Measurements from ENCODE around the gene ATF6. TPM values are rescaled to one million over a fixed set of nuclear protein-coding genes. Genes with fewer than 3 reads are reported as not detected.
"Not testable (repeated sequence)": the region's sequence is repeated elsewhere in the genome, so short reads cannot be mapped to it uniquely, and the experiment has no call there.

The ATF6 gene
- total RNA-seq (2014; rRNA removed; shearing (Covaris generic)): 6.2 and 7.3 TPM in 2 replicates

- DNase-seq (ENCODE audit: low spot score): peak; percentile 87
Measured at GRCh38 chr1:161766102-161766981, at the start of gene ATF6. Gene ATF6, plus strand, starts transcription at chr1:161766320. Its CDS starts 41 bp downstream, at chr1:161766361.

DNA sequence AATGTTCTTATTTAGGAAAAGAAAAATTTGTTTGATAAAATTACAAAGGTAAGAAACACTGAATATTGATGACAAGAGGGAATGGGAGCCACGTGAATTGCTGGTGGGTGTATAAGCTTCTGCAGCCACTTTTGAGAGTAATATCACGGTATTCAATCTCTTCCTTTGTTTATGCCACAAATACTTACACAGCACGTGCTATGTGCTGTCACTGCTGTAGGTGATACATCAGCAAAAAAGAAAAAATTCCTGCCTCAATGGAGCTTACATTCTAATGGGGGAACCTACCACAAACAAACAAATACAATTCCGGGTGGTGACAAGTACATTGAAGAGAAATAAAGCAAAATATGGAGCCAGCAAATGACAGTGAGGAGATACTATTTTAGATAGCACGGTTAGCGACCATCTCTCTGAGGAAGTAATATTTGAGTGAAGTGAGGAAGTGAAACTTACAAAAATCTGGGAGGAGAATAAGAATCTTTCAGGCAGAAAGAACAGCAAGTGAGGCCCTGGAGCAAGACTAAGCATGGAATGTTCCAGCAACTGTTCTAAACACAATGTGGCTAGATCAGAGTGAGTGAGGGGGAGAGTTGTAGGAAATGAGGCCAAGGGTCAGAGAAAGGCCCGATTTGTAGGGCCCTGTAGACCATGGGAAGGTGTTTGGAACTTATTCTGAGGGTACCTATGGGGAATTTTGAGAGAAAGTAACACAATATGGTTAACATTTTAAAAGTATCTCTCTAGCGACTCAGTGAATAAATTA, 47.4 kb upstream of the ATF6 start:
- no peak for DNase-seq (ENCODE audit: low spot score)

GRCh38 chr1:161719325-161719611, 46.9 kb upstream of the ATF6 start:
- no peak for DNase-seq (ENCODE audit: low spot score)

- no peak for DNase-seq (ENCODE audit: low spot score)
Measured at GRCh38 chr1:161720422-161720821, 45.7 kb upstream of the ATF6 start.

DNA sequence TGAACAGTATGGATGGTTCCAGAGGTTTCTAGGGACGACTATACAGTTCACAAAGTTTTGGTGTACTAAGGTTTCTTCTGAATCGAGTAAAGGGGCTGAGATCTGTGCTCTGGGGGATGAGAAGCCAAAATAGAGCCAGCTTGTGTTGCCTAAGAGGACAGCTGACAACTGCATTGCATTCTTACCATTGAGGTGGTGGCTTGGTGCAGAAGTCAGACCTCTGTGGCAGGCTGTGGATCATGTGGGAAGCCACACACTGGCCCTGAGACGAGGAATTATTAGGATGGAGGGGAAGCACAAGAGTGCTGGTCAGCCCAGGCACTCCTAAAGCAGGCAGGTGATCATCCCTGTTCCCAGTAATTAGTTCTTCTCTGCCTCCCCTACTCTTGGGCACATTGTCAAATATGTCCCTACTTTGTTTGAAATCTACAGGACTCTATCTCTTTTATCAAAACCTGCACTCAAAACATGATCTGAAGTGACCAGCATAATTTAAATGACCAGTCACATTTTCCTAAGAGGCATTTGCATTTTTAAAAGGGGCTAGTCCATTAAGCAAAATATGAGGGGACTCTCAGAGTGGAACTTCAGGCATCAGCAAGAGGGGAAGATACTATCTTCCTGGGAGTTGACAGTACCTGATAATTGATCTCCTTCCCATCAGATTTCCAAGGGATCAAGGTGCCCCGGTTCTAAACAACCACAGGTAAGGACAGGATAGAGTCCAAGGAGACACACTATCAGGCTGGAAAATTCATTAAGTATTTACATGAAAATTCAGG, 45.0 kb upstream of the ATF6 start, which contains the start of gene FCRLB:
Gene FCRLB, plus strand, starts transcription at position 589 of the 782 bp plus-strand sequence. CDS start 1,129 bp downstream, outside the sequence.
- no peak for DNase-seq (ENCODE audit: low spot score)

DNA sequence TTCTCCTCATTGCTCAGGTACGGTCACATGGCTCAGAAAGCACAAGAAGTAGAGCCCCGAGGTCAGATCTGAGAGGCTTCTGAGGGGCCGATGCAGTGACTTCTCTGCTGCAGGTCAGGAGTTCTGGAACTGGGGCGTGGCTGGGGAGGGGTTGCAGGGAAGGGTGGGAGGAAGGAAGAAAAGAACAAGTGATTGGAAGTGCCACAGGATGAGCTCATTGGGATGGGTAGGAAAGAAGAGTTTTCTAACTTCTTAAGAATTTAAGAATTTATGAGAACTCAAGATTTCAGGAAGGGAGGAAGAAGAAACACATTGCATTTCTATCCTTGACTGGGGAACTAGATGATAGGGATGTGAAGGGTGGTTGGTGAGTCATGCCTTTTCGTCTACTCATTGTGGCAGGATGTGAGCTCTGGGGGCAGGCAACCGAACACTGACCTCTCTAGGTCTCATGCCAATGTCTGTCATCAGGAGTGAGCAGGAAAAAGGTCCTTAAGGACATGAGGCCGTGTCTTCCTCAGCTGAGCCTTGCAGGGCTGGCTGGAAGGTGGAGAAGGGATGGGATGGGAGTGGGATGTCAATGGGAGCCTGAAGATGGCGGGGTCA, 44.3 kb upstream of the ATF6 start:
- no peak for DNase-seq (ENCODE audit: low spot score)

GRCh38 chr1:161722406-161722805, 43.7 kb upstream of the ATF6 start:
- no peak for DNase-seq (ENCODE audit: low spot score)

- DNase-seq (ENCODE audit: low spot score): peak; percentile 79
Measured at GRCh38 chr1:161723459-161724141, 42.5 kb upstream of the ATF6 start.

DNA sequence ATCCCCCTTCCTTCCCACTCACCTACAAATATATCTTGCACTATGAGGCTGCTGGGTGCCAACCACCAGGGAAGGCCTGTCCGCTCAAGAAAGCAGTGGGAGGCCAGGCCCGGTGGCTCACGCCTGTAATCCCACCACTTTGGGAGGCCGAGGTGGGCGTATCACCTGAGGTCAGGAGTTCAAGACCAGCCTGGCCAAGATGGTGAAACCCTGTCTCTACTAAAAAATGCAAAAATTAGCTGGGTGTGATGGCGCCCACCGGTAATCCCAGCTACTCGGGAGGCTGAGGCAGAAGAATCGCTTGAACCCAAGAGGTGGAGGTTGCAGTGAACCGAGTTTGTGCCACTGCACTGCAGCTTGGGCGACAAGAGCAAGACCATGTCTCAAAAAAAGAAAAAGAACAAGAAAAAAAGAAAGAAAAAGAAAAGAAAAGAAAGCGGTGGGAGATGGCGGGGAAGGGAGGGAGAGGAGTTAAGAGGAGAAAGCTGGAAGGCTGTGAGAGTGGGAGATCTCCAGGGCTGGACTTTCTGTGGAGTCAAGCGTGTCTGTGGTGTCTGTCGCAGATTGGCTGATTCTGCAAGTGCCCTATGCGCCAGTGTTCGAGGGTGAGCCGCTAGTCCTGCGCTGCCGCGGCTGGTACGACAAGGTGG, 40.7 kb upstream of the ATF6 start:
- not testable (repeated sequence) for DNase-seq (ENCODE audit: low spot score)

DNA sequence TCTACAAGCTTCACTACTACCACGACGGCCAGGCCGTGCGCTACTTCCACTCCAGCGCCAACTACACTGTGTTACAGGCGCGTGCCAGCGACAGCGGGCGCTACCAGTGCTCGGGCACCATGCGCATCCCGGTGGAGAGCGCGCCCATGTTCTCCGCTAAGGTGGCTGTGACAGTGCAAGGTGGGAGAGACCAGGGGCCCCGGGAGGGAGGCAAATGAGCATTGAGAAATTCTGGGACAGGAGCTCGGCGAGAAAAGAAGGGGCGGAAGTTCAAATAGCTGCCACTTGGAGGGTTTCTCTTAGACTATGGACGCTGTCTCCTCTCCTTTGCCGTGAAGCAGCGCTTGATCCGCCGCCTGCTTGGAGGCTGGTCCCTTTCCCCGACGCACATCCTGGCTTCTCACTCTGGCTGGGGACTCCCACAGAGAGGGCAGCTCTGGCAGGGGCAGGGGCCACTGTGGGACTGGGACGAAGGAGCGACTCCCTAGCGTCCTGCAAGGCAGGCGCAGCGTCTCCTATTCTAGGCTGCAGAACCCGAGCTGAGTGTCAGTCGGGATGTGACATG, 40.1 kb upstream of the ATF6 start:
- peak; percentile 47 for DNase-seq (ENCODE audit: low spot score)

DNA sequence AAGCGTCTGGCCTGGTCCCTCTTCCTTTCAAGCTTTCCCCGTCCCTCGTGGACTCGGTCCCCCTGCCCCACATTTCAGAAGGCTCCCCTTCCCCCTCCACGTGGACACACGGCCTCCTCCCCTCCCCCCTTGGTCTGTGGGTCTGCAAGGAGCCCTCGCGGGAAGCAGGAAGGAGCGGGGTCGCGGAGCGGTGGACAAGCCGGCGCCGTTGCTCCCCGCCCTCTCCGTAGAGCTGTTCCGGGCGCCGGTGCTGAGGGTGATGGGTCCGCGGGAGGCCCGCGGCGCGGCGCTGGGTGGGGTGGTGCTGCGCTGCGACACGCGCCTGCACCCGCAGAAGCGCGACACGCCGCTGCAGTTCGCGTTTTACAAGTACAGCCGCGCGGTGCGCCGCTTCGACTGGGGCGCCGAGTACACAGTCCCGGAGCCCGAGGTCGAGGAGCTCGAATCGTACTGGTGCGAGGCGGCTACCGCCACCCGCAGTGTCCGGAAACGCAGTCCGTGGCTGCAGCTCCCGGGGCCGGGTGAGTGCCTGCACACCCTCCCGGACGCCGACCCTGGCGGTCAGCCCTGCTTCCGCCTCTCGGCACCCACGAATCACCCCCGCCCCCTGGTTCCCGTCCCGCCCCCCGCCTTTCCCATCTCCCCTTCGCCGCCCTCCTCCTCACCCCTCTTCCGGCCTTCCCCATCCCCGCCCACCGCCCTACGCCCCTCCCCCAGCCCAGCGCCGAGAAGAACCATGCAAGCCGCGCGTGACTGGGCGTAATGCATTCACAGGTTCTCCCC, 39.5 kb upstream of the ATF6 start:
- DNase-seq (ENCODE audit: low spot score): peak; percentile 59

GRCh38 chr1:161727256-161727924, 38.7 kb upstream of the ATF6 start:
- no peak for DNase-seq (ENCODE audit: low spot score)

DNA sequence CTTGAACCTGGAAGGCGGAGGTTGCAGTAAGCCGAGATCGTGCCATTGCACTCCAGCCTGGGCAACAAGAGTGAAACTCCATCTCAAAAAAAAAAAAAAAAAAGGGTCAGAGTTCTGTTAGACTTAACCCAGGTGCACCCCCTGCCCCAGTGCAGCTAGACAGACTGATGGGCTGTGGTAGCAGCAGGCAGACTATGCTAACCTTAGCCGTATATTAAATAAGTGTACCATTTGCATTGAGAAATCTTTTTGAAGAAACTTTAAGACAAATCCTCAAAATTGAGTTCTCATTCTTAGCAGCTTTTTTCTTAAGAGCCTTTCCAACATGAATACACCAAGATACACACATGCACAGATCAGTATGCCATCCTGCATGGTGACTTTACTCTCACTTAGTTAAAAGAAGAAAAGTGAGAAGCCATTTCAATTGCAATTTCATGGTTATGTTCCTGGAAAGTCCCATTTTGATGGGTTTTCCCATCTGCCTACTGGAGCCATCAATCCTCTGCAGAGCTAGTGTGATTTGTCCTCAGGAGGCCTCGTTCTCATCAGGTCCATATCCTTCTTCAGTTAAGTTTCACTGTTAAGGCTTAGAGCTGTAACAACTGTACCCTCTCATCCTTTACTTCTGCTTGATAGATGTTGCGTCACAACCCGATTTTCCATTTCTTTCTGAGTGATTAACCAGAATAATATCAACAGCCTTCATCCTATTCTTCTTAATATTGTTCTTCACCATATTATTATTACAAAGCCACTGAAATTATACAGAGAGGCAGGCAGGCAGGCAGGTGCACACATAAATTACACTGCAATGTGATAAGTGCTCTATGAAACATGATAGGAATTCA, 37.5 kb upstream of the ATF6 start:
- DNase-seq (ENCODE audit: low spot score): no peak

- no peak for DNase-seq (ENCODE audit: low spot score)
Measured at GRCh38 chr1:161730050-161730564, 36.0 kb upstream of the ATF6 start.

GRCh38 chr1:161731241-161731640, 34.9 kb upstream of the ATF6 start:
- no peak for DNase-seq (ENCODE audit: low spot score)

DNA sequence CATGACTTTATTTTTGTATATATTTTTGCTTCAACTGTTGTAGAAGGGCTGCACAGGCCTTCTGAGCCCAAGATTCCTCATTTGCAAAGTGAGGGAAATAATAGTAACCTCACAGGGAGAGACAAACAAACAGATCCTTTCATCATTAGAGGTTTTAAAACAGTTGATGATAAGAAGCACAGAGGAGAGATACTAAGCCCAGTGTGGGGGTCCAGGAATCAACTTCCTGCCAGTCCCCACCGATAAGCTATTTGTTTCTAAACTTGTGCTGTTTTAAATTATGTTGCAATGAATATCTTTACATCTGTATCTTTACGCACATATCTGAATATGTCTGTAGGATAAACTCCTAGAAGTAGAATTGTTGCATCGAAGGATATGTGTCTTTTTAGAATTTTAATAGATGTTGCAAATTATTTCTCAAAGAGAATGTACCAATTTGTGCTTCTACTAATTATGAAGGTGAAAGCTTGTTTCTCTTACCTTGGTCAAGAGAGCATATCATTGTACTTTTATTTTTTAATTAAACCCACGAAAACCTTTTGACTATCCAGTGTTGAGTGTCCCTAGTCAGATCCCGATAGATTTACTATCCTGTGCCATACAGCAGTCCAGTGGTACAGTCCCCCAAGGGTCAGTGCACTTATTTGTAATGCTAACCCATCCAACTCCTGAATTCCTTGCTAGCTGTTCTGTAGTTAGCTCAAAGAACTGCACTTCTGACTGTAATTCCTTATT, 34.0 kb upstream of the ATF6 start:
- DNase-seq (ENCODE audit: low spot score): no peak

DNA sequence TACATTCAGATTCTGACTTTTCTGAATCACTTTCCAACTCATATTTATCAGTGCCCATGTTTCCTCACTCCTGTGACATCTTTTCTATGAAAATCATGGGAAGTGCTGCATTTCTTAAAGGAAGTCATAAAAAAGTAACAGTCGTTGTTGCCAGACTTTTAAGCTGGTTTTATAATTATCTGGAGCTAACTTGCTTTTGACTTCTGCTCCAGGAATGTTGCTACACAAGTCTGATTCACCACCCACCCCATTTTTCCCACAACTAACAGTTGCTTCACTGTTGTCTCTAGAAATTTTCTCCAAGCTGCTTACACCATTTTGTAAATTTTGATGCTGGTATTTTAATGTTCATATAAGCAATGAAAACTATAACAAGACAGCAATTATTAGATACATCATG, 32.6 kb upstream of the ATF6 start:
- peak; percentile 77 for DNase-seq (ENCODE audit: low spot score)

Measured in HT-29 (cell line).